ENCODE results near the gene MRM3.
"Not testable (repeated sequence)": the region's sequence is repeated elsewhere in the genome, so short reads cannot be mapped to it uniquely, and the experiment has no call there.

The MRM3 gene

DNA sequence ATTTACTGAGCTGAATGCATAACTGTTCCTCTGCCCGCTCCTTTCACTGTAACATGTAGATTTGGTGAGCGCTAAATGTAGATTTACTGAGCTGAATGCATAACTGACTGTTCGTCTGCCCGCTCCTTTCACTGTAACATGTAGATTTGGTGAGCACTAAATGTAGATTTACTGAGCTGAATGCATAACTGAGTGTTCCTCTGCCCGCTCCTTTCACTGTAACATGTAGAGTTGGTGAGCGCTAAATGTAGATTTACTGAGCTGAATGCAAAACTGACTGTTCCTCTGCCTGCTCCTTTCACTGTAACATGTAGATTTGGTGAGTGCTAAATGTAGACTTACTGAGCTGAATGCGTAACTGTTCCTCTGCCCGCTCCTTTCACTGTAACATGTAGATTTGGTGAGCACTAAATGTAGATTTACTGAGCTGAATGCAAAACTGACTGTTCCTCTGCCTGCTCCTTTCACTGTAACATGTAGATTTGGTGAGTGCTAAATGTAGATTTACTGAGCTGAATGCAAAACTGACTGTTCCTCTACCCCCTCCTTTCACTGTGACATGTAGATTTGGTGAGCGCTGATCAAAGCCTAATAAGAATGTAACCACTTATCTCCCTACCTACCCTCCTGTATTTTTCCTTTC lies 26.7 kb upstream of the MRM3 start:
- not testable (repeated sequence) for DNase-seq

DNA sequence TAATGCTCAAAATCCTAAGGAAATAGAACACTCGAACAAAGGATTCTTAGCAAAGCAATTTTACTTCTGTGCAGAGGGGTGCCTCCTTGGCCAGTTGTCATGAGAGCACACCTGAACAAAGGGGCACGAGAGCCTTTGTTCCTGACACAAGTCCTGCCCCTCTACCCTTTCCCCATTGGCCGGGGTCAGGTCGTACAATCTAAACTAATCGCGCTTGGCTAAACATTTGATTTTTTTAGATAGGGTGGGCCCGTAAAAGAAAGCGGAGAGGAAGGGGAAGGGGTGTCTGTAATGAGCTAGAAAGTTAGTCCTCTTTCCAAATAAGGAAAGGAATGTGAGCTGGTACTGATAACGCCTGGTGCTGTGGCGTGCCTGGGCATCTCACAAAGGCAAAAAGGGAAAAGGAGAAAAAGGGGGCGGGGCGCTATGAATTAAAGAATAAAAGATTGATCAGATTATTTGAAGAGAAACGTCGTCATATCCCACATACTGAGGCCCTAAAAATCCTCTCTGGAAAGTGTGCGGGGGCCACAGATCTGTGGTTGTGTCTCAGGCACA lies 26.1 kb upstream of the MRM3 start:
- not testable (repeated sequence) for DNase-seq

GRCh38 chr17:759964-760363 lies 22.2 kb upstream of the MRM3 start:
- DNase-seq, result no peak

- no peak for DNase-seq
These were observed 21.8 kb upstream of the MRM3 start for GRCh38 chr17:760371-760770.

- DNase-seq, result no peak
These were observed 15.1 kb upstream of the MRM3 start for GRCh38 chr17:767076-767475.

DNA sequence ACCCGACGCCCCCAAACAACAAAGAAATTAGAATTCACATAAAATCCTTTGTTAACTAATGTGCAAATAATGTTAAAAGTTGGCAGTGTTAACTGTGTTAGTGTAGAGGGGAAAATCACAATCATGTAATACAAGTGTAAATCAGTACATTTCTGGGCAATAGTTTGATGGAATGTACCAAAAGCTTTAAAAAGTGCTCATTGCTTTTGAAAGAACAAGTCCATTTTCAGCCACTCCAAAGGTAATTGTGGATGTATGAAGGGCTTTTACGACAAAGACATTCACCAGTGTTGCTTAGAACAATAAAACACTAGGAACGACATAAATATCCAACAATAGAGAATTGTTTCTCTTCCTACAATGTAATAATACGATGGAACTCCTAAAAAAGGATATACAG lies 9.1 kb upstream of the MRM3 start:
- DNase-seq, result no peak

- DNase-seq, result no peak
These were observed 8.5 kb upstream of the MRM3 start for GRCh38 chr17:773467-774312.

DNA sequence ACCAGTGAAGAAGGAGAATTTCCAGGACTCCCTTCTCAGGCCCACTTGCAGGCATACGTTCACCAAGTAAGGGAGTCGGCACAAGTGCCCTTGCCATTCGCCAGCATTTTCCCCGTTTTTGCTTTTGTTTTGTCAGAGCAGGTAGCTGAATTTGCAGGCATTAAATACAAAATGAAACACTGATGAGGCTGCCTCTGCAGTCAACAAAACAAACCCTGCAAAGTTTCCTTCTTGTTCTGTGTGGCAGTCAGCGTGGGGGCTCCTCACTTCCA lies 7.9 kb upstream of the MRM3 start:
- no peak for DNase-seq

DNA sequence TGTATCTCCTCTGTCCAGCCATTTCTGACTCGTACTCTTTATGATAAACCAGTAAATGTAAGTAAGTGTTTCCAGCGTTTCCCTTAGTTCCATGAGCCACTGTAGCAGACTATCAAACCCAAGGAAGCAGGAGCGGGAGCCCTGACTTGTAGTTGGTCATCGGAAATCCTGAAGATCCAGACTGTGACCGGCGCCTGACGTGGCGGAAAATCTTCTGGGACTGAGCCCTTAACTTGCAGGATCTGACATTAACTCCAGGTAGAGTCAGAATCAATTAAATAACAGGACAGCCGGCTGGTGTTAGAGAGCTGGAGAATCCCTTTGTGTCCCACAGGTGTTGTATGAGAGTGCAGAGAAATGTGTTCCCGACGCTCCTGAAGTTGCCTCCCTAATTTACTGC lies 4.1 kb upstream of the MRM3 start:
- DNase-seq, result no peak

DNA sequence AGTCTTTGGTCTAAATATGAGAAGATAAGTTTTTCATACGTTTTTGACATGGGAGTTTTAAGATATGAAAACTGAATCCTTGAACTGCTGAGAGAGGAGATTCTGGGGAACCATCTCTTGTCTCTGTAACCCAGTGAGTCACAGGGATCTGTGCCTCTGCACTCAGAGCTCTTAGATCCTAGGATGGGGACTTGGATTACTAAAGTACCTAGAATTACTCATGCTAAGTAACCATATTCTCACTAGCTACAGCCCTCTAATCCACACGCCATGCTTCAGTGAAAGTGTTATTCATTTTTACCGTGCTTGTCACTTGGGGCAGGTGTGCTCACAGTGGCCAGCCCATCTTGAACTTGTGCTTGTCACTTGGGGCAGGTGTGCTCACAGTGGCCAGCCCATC lies 2.0 kb downstream of the MRM3 start:
- no peak for DNase-seq

DNA sequence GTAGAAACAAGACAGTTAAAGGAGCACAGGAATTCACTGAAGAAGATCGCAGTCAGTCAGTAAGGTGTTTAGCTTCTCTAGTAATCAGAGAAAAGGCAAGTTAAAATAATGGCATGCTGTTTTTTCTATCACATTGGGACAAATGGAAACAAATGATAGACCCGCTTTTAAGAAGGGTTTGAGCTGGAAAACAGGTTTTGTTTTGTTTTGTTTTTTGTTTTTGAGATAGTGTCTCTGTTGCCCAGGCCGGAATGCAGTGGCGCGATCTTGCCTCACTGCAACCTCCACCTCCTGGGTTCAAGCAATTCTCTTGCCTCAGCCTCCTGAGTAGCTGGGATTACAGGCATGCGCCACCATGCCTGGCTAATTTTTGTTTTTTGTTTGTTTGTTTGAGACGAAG lies 3.7 kb downstream of the MRM3 start:
- not testable (repeated sequence) for DNase-seq

- no peak for DNase-seq
These were observed 5.6 kb downstream of the MRM3 start for GRCh38 chr17:787641-788221.

GRCh38 chr17:788551-788950 lies 6.4 kb downstream of the MRM3 start:
- no peak for DNase-seq

- no peak for DNase-seq
These were observed 7.1 kb downstream of the MRM3 start for GRCh38 chr17:789160-789840.

GRCh38 chr17:789931-790873 lies 8.0 kb downstream of the MRM3 start:
- not testable (repeated sequence) for DNase-seq

GRCh38 chr17:790874-791247 lies 8.7 kb downstream of the MRM3 start:
- DNase-seq, result not testable (repeated sequence)

- DNase-seq, result no peak
These were observed 9.7 kb downstream of the MRM3 start for GRCh38 chr17:791829-792228.

DNA sequence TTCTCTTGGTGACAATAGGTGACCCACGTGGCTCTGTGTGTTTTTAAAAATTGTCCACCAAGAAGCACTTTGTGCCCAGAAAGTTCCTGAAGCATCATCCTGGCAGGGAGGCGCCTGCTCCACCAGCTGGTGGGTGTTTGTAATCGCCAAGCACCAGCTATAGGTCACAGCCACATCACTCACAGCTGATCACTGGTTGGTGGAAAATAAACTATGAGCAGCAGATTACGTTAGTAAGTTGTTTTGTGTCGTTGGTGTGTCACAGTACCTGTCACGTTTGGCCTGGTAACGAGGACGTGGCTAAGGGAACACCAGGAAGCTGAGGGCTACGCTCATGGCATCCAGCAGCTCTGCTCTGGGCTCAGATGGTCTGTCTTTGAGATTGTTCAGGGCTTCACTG lies 10.1 kb downstream of the MRM3 start:
- DNase-seq, result no peak

DNA sequence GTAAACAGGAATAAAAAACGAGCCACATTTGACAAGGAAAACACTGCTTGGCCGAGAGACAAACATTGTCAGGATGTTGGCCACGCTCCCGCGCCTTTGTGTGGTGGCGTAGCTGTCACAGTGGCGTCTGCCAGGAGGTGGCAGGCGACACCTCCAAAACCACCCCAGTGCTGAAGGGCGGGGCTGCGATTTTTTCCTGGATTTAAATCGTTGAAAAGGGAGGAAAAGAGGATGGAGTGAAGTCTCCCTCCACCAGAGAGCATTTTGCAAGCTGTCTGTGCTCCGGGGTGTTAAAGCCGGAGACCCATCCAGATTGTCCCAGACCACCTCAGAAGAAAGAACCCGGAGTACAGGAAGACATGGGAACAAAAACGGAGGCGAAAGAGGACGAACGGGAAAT lies 12.7 kb downstream of the MRM3 start:
- DNase-seq, result peak; percentile 51

DNA sequence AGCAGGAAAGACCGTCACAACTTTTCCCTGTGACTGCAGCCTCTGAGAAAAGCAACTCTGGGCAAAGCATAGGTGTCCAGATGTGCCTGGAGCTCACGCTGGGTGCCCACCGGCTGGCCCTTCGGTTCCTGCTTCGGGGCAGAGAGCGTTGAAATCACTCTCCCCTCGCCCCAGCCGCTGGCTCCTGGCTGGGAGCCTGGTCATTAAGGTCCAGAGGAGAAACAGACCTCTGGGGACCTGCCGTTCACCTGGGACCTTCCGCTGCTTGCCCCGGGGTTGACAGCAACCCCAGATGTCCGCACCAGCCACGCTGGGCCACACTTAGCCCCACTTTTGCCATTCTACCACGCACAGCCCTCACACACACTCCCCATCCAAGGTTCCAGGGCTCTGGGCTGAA lies 13.1 kb downstream of the MRM3 start:
- no peak for DNase-seq

- DNase-seq, result no peak
These were observed 13.6 kb downstream of the MRM3 start for GRCh38 chr17:795721-796120.

DNA sequence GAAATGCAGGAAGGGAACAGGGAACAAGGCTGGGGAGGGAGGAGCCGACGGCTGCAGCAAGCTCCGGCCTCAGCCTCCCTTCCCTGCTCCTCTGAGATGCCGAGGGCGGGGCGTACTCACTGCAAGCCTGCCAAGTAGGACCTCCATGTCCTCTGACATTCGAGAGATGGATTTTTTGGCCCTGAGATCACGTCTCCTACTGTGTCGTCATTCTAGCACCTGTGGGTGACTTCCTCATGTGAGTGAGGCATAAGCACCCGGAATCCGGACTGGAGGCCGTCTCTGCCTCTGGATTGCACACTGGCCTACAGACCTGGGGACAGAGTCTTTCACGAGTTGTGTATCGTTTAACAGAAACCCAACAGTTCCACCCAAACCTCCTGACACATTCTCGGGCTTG lies 14.5 kb downstream of the MRM3 start:
- DNase-seq, result no peak

Data from activated T-cell treated with anti-CD3 and anti-CD28 coated beads, Interleukin-2, amount 50 U/mL, for 1 hour (primary cell).